Peyer's patch (tissue), 4 donors: ENCODE data around the gene RABEP1. TPM values are rescaled to one million over a fixed set of nuclear protein-coding genes. Genes with fewer than 3 reads are reported as not detected.
A peak's percentile ranks its signal among the peaks of the same experiment; 100 is the strongest.
"Not testable (repeated sequence)": the region's sequence is repeated elsewhere in the genome, so short reads cannot be mapped to it uniquely, and the experiment has no call there.

Source experiments
- DNase-seq, 3 donors: peaks; one replicate each; pipeline ENCODE4 v3.0.0-alpha.2; 2017 to 2019
- H3K27ac ChIP-seq, 4 donors: fragments of 200-600 bp; sonication (generic); one replicate each; pipeline ENCODE4 v1.5.1; 2016 to 2019
- H3K27me3 ChIP-seq, 2 donors: fragments of 200-600 bp; sonication (generic); one replicate each; pipeline ENCODE4 v1.5.1; 2019
- H3K36me3 ChIP-seq, 3 donors: fragments of 200-600 bp; sonication (generic); one replicate each; pipeline ENCODE4 v1.5.1; 2016 to 2019
- H3K4me1 ChIP-seq, 4 donors: fragments of 200-600 bp; sonication (generic); one replicate each; pipeline ENCODE4 v1.5.1; 2016 to 2019
- H3K4me3 ChIP-seq, 4 donors: fragments of 200-600 bp; sonication (generic); 1 replicate in 3 of 4; 2 replicates in 1 of 4; pipeline ENCODE4 v1.5.1; 2016 to 2019; ENCODE audit warnings: mild to moderate bottlenecking in 1 of 4
- H3K9me3 ChIP-seq, 4 donors: fragments of 200-600 bp; sonication (generic); one replicate each; pipeline ENCODE4 v1.5.1; 2016 to 2019; ENCODE audit warnings: mild to moderate bottlenecking in 1 of 4
- POLR2A ChIP-seq, 2 donors: fragments of 450-650 bp; IDR thresholded peaks; one replicate each; pipeline ENCODE4 v1.5.1; 2017; ENCODE audit warnings: antibody characterized with exemption in 2 of 2, mild to moderate bottlenecking in 2 of 2, moderate library complexity in 2 of 2
- total RNA-seq, 4 donors: library from RNA; depleted of rRNA; stranded (reverse); fragments of >200 nt; gene quantifications; one replicate each; pipeline ENCODE4 v1.1.0, GENCODE V29; 2016
- TF ChIP-seq, protein P1 (sequence below), 6 experiments: fragments of 450-650 bp in 4 of 6; fragments of 200-600 bp in 2 of 6; sonication (generic) in 1 of 6; IDR thresholded peaks; one replicate each; pipeline ENCODE4 v1.5.1; 2017 to 2019; ENCODE audit warnings: antibody characterized with exemption in 6 of 6, mild to moderate bottlenecking in 3 of 6, moderate library complexity in 1 of 6

RABEP1 gene
- total RNA-seq, 4 donors from 2014 or later: 20.5 to 85.0 (median 33.1) TPM

- Histone ChIP-seq H3K4me1 (peaks cover 0 to 13% (median 8%) of the 10 kb centered on the region in 4 donors), H3K27ac (peak overlapping the region in 1 of 4 donors; percentile 68), H3K36me3 (no peaks in the 10 kb centered on the region), H3K4me3 (no peak overlapping the region), H3K27me3 (no peaks in the 10 kb centered on the region), H3K9me3 (no peaks in the 10 kb centered on the region)
- DNase-seq: no peak
- TF ChIP-seq, protein P1, sequence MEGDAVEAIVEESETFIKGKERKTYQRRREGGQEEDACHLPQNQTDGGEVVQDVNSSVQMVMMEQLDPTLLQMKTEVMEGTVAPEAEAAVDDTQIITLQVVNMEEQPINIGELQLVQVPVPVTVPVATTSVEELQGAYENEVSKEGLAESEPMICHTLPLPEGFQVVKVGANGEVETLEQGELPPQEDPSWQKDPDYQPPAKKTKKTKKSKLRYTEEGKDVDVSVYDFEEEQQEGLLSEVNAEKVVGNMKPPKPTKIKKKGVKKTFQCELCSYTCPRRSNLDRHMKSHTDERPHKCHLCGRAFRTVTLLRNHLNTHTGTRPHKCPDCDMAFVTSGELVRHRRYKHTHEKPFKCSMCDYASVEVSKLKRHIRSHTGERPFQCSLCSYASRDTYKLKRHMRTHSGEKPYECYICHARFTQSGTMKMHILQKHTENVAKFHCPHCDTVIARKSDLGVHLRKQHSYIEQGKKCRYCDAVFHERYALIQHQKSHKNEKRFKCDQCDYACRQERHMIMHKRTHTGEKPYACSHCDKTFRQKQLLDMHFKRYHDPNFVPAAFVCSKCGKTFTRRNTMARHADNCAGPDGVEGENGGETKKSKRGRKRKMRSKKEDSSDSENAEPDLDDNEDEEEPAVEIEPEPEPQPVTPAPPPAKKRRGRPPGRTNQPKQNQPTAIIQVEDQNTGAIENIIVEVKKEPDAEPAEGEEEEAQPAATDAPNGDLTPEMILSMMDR (IDR thresholded peaks at IDR 0.05): no peak
- TF ChIP-seq POLR2A (IDR thresholded peaks at IDR 0.05): no peak
These were observed 43.8 kb upstream of the RABEP1 start for GRCh38 chr17:5238333-5238732.

GRCh38 chr17:5239769-5240168 lies 42.3 kb upstream of the RABEP1 start:
- not testable (repeated sequence) for H3K9me3 ChIP-seq, DNase-seq, H3K36me3 ChIP-seq, H3K27me3 ChIP-seq, H3K4me3 ChIP-seq, H3K27ac ChIP-seq
- peaks cover 0 to 13% (median 8%) of the 10 kb centered on the region in 4 donors for H3K4me1 ChIP-seq

DNA sequence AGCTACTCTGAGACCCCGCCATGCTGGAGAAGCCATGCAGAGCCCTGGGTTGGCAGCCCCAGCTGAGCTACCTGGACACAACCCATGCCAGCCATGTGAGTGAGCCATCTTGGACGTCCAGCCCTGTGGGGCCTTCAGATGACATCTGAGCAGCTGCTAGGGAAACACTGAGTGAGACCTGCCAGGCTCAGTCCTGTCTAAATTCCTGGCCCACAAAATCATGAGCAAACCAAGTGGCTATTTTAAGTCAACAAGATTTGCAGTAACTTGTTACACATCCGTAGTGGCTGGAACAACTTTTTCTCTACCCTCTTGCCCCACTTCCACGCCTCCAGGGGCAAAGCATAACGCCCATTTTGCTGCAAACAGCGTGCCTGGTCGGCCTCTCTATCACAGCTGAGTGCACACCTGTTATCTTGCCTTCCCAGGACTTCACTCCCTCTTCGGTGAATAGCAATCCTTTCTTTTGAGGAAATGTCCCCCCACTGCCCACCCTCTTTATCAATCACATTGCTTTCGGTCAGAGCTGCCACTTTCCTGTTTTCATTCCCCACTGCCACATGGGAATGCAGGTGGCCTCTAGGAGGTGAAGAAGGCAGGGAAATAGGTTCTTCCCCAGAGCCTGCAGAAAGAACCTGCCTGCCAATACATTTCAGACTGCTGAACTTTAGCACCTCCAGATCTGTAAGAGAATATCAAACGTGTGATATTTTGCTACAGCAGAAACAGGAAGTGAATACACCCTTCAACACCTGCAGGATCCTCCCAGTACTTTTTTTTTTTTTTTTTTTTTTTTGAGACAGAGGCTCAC lies 40.0 kb upstream of the RABEP1 start:
- Histone ChIP-seq H3K36me3 (no peaks in the 10 kb centered on the region), H3K4me3 (peak overlapping the region in 1 of 4 donors; percentile 6), H3K27ac (peak overlapping the region; percentile 74 to 87 (median 81)), H3K27me3 (no peaks in the 10 kb centered on the region), H3K9me3 (no peaks in the 10 kb centered on the region), H3K4me1 (peaks cover 0 to 12% (median 8%) of the 10 kb centered on the region in 4 donors)
- DNase-seq: peak; percentile 55 to 57 (median 56)
- TF ChIP-seq POLR2A (IDR thresholded peaks at IDR 0.05): no peak
- TF ChIP-seq, protein P1 (IDR thresholded peaks at IDR 0.05): peak in 3 of 6 experiments; percentile 21 to 23 (median 22)

- Histone ChIP-seq H3K27me3 (no peaks in the 10 kb centered on the region), H3K36me3 (no peaks in the 10 kb centered on the region), H3K4me1 (no peaks in the 10 kb centered on the region), H3K4me3 (no peak overlapping the region), H3K9me3 (no peaks in the 10 kb centered on the region), H3K27ac (no peak overlapping the region)
- DNase-seq: no peak
- no peak for TF ChIP-seq POLR2A (IDR thresholded peaks at IDR 0.05)
- TF ChIP-seq, protein P1 (IDR thresholded peaks at IDR 0.05): no peak
These were observed 34.5 kb upstream of the RABEP1 start for GRCh38 chr17:5247621-5248020.

GRCh38 chr17:5248821-5249479 lies 33.1 kb upstream of the RABEP1 start:
- TF ChIP-seq, protein P1 (IDR thresholded peaks at IDR 0.05): no peak
- TF ChIP-seq POLR2A (IDR thresholded peaks at IDR 0.05): no peak
- Histone ChIP-seq H3K27me3 (no peaks in the 10 kb centered on the region), H3K4me3 (no peak overlapping the region), H3K9me3 (no peaks in the 10 kb centered on the region), H3K4me1 (no peaks in the 10 kb centered on the region), H3K36me3 (no peaks in the 10 kb centered on the region), H3K27ac (no peak overlapping the region)
- DNase-seq: no peak

DNA sequence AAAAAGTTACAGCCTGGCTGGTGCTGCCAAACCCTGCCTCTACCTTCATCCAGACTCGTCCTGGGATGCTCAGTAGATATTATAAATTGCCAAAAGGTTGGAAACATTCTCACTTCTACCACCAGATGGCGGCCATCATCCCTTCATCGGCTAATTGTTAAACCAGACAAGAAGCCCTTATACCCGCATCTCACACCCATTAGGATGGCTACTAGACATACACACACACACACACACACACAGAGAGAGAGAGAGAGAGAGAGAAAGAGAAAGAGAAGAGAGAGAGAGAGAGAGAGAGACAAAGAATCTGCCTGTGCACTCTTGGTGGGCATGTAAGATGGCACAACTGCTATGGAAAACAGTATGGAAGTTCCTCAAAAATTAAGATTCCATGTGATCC lies 32.5 kb upstream of the RABEP1 start:
- TF ChIP-seq, protein P1 (IDR thresholded peaks at IDR 0.05): peak; percentile 48 to 80 (median 72)
- TF ChIP-seq POLR2A (IDR thresholded peaks at IDR 0.05): no peak
- Histone ChIP-seq H3K4me1 (no peaks in the 10 kb centered on the region), H3K4me3 (no peak overlapping the region), H3K9me3 (no peaks in the 10 kb centered on the region), H3K27ac (no peak overlapping the region), H3K36me3 (no peaks in the 10 kb centered on the region), H3K27me3 (no peaks in the 10 kb centered on the region)
- peak in 2 of 3 donors; percentile 66 to 85 for DNase-seq
